ENCODE data around the gene KIF7.
"Not testable (repeated sequence)": the region's sequence is repeated elsewhere in the genome, so short reads cannot be mapped to it uniquely, and the experiment has no call there.

KIF7 gene

DNA sequence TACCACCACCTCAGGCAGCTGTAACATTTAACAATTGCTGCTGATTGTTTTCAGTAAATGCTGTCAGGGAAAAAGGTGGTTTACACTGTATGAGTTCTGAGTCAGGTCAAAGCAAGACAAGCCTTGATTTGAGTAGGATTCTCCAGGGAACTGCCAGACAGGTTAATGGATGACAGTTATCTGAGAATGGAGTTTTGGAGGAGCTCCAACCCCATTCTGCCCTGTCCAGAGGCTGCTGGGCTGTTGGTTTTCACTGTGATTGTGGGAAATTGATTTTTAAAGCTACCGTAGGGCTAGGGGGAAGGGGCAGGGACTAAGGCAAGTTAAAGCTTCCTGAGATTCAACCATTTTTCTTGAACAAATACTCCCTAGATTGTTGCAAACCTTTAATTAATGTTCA, 40.1 kb downstream of the KIF7 start:
- no peak for ATAC-seq

DNA sequence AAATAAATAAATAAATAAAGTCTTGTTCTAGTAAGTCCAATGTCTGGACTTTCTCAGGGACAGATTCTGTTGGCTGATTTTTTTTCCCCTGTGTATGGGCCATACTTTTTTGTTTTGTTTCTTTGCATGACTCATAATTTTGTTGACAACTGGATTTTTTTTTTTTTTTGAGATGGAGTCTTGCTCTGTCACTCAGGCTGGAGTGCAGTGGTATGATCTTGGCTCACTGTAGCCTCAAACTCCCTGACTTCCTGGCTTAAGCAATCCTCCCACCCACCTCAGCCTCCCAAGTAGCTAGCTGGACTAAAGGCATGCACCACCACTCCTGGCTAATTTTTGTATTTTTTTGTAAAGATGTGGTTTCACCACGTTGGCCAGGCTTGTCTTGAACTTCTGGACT, 41.1 kb downstream of the KIF7 start:
- ATAC-seq = no peak

DNA sequence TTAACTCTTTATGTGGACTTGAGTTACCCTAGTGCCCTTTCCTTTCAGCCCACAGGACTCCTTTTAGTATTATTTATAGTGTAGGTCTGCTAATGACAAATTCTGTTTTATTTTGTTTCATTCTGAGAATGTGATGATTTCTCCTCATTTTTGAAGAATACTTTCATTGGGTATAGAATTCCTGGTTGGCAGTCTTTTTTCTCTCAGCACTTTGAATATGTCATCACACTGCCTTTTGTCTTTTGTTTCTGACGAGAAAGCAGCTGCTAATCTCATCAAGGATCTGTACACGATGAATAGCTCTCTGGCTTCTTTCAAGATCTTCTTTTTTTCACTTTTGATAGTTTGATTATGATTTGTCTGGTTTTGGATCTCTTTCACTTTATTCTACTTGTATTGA, 42.2 kb downstream of the KIF7 start:
- no peak for ATAC-seq

DNA sequence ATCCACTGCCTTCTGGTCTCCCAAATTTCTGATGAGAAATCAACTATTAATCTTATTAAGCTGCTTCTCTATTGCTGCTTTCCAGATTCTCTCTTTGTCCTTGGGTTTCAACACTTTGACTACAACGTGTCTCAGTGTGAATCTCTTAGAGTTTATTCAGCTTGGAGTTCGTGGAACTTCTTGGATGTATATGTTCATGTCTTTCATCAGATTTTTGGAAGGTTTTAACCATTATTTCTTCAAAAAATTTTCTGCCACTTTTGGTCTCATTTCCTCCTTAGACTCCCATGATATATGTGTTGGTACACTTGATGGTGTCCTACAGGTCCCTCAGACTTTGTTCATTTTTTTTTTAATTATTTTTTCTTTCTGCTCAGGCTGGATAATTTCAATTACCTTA, 44.0 kb downstream of the KIF7 start:
- no peak for ATAC-seq

DNA sequence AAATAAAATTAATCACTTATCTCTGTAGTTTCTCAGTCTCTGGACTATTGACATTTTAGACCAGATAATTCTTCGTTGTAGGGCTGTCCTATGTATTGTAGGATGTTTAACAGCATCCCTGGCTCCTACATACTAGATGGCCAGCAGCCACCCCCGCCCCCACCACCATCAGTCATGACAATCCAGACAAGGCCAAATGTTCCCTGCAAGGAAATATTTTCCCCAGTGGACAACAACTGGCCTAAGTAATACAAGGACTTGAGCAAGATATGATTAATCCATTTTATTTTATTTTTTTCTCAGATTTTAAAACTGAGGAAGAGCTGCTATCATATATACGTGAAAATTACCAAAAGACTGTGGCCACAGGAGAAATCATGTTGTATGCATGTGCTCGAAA, 56.2 kb downstream of the KIF7 start:
- ATAC-seq = no peak

DNA sequence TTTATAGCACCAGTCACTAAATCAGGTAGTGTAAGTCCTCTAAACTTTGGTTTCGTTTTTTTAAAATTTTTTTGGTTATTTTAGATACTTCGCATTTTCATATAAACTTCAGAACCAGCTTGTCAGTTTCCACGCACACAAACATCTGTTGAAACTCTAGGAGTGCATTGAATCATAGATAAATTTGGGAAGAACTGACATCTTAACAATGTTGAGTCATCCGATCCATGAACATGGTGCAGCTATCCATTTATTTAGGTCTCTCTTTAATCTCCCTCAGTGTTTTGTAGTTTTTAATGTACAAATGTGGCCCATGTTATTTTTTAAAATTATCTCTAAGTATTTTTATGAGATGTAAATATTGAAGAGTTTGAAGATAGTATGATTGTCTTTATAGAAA, 62.2 kb downstream of the KIF7 start:
- ATAC-seq = no peak

DNA sequence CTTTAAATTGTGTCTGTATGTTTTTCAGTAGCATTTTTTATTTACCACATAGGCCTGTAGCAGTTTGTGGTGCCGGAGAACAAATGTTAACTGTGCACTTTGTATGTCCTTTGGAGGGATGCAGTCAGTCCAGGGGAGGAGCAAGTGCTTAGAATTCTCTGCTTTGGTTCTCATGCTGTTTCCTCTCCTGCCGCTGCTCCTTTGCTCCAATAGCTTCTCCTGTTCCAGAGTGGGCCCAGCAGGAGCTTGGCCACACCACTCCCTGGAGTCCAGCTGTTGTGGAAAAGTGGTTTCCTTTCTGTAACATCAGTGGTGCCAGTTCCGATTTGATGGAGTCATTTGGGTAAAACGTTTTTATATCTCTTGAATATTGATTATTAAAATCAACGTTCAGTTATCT, 63.4 kb downstream of the KIF7 start:
- no peak for ATAC-seq

DNA sequence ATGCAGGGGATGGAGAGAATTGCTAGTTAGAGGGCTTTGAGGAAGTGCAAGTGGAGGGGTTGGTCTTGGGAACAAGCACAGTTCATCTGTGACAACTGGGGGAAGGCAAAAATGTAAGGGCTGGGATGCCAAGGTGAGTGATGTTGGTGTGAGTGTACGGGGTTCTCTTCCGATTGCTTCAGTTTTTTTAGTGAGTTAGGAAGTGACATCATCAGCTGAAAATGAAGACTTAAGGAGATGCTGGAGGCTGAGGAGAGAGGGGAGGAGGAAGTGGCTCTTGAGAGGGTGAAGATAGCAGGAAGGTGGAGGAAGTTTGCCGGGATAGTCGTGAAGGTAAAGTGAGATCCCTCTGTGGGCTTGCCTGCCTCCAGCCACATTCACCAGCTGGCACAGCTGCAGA, 67.3 kb downstream of the KIF7 start:
- no peak for ATAC-seq

DNA sequence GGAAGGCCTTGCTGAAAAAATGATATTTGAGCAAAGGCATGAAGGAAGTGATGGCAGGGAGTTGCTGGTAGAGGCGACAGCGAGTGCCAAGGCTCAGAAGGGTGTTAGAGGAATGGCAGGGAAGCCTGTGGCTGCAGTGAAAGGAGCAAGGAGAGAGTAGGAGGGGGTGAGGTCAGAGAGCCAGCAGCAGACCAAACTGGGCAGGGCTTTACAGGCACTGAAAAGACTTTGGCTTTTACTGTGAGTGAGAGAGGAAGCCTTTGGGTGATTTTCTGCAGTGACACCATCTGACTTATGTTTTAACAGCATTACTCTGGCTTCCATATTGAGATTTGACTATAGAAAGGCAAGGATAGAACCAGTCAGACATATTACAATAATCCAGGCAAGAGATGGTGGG, 68.6 kb downstream of the KIF7 start:
- ATAC-seq = no peak

DNA sequence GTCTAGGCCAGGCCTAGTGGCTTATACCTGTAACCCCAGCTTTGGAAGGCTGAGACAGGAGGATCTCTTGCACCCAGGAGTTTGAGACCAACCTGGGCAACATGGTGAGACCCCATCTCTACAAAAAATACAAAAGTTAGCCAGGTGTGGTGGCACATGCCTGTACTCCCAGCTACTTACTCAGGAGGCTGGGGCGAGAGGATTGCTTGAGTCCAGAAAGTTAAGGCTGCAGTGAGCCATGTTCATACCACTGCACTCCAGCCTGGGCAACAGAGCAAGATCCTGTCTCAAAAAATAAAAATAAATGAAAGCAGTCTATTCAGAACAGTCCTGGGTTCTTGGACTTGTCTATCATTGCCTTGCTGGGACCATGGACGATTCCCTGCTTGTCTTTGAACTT, 74.5 kb downstream of the KIF7 start:
- ATAC-seq = not testable (repeated sequence)

DNA sequence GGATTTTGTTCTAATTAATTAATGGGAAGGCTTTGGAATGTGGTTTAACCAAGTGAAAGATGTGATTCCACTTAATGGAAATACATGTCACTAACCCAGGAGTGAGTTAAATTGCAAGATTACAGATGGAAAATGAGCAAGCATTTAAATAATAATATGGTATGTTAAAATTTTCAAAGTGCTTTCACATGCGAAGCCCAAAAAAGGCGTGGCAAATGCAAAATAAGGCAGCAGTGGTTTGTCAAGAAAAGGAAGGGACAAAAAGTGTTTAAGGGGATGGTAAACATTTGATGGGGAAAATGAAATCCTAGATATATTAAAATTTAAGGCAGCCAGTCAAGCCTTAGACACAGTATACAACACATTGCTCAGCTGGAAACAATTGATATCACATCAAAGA, 77.1 kb downstream of the KIF7 start:
- ATAC-seq = no peak
